Globus pallidus (tissue), 1 donor: Measurements from ENCODE around the gene KCNQ2.

Experiments used
- DNase-seq: peaks from one replicate; pipeline ENCODE4 v3.0.0-alpha.2; 2015; ENCODE audit warnings: low spot score

Gene KCNQ2

DNA sequence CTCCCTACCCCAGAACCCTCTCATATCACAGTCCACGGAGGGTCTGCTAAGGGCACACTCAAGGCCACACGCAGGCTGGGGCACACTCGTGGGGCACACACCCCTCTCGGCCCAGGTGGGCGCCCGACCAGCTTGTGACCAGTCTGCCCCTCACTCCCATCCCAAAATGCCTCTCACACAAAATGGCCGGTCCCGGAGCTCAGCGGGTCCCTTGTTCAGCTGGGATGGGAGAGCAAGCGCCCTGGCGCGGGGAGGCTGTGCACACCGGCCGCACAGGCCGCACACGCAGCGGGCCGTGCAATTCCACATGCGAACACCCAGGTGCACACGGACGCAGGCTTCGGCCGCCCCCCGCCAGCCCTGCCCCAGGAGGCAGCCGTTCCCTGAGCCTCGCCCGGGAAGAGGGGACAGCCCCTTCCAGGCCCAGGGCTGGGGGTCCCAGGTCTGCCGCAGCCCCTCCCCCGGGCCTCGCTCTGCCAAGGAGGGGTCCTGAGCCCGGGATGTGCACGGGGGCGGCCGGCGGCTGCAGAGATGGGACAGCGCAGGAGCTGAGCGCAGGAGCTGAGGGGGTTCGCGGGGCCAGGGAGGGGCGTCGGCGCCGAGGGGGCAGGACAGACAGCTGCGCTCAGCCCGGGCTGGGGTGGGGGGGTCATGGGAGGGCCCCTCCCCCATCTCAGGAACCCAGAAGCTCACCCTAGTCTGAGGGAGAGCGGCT, 1.3 kb downstream of the KCNQ2 start:
- DNase-seq = no peak

DNA sequence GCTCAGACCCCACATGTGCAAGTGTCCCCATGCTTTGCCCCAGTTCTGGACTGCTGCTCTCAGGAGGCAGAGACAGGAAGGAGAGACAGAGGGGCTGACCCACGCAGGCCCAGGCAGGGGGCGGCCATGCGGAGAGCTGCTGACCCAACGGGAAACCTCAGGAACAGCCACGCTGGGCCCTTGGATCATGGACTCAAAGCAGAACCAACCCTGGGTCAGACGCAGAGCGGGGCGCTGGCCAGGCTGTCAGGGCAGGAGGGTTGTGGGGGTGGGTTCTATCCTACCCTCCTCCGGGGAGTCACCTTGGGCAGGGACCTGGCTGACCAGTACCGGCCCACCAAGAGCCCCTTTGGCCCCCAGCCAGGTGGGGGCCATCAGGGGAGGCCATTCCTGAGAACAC, 2.0 kb downstream of the KCNQ2 start:
- no peak for DNase-seq

DNA sequence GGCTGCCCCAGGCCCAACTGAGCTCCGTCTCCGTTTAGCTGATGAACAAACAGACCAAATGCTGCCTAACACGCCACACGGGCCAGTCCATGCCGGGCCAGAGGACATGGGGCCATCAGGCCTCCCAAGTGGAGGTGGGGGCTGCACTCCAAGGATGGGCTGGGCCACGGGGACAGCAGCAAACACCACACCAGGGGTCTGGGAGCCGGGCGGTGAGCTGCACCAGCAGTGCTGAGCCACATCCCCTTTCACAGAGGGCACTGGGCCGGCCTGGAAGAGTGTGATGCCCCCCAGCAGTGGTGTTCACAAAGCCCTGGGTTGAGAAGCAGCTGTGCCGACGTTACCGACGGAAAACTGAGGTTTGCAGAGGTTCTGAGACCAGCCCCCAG, 2.7 kb downstream of the KCNQ2 start:
- DNase-seq = no peak

DNA sequence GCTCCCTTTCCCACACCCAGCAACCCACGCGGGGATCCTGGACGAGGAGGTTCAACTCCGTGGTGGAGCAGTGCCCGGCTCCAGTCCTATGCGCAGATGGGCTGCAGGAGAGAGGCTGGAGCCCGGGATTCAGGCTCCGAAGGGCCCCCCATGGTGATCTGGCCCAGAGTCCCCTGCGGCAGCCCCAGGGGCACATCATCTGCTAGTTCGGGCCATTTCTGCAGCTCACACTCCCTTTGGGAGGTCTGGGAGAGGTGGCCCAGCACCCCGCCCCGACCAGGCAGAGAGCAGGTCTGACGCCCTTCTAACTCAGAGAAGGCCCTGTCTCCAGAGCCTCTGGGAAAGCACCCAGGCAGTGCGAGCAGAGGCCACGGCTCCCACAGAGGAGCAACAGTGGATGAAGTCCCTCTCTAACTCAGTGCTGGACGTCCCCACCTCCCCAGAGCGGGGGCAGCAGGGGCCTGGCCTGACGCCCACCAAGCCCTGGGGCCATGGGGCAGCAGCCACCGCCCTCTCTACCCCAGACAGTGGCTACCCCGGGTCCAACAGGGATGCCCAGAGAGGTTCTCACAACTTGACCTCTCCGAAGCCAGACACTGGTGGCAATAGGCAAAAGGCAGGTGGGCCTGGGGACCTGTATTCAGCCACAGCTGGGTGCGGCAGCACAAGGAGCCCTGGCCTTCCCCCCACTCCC, 3.3 kb downstream of the KCNQ2 start:
- no peak for DNase-seq

DNA sequence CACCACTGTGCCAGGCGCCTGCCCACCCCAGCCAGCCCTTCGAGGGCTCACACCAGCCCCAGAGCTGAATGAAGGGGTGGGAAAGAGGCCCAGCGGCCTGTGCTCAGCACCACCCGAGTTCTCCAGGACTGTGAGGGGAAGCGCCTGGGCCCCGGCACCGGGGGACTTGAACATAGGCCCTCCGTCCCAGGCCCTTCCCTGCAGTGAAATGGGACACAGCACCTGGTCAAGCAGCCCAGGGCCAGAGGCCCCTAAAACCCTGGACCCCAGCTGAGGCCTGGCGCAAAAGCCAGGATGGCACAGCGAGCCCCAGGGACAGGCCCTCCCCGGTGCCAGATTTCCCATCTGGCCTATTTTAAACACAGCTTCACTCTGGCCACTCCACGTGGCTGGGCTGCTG, 4.0 kb downstream of the KCNQ2 start:
- no peak for DNase-seq

DNA sequence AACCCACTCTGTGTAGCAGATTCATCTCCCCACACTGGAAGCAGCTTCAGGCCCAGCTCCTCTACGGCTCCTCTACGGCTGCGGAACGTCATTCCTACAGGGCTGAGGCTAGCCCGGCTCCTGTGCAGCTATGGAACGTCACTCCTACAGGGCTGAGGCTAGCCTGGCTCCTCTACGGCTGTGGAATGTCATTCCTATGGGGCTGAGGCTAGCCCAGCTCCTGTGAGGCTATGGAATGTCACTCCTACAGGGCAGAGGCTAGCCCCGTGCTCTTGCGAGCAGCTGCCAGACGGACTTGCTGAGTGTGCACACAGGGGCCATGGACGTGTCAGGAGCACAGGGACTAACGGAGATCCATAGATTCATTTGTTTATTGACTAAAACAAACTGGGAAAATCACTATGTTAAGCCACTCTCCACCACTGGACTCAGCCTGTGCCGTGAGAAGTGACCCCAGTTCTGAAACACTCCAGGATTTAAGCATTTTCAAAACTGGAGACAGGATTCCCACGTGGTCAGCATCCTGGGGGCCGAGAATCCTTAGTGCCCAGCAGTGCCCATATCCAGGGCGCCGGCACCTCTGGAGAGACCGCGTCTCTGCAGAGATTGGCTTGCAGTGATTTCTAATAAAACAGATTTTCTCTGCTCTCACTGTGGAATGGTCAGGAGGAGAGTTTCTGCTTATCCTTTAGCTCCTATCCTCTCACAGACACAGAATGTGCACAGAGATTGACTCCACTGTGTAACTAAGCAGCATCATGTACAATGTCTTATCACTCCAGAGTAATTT, 5.0 kb downstream of the KCNQ2 start:
- no peak for DNase-seq

DNA sequence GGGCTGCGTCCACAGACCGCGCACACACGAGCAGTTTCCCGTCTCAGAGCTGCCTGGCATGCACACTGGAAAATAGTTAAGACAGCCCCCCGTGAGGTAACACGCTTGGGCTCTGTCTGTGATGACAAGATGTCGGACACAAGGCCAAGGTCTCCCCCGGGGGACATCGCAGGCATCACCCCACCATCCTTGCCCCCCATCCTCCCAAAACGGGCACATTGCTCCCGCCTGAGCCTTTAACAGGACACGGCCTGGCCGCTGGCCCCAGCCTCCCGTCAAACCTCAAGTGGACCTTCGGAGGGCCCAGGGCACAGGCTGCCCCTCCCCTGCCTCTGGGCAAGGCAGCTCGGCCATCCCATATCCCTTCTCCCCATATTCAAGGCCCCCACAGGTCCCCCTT, 5.6 kb downstream of the KCNQ2 start:
- no peak for DNase-seq

DNA sequence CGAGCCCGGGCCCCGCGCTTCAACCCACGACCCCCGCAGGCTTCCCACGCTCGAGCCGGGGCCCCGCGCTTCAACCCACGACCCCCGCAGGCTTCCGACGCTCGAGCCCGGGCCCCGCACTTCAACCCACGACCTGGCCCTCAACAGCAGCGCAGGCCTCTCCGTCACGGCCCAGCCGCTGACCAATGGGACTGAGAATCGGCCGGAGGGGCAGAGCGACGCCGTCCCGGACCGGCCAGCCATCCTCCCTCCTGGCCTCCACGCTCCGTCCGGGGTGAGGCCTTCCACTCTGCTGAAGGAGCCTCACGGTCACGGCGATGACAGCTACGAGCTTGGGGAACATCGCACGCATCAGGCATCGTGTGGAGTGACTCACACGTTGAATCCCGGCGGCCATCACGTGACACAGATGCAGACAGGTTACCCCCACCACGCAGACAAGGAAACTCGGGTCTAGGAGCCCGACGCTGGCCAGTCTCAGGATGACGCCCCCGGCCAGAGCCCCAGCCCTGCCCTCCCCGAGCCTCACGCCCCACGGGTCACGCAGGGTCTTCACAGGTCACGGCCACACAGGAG, 6.1 kb downstream of the KCNQ2 start:
- no peak for DNase-seq

DNA sequence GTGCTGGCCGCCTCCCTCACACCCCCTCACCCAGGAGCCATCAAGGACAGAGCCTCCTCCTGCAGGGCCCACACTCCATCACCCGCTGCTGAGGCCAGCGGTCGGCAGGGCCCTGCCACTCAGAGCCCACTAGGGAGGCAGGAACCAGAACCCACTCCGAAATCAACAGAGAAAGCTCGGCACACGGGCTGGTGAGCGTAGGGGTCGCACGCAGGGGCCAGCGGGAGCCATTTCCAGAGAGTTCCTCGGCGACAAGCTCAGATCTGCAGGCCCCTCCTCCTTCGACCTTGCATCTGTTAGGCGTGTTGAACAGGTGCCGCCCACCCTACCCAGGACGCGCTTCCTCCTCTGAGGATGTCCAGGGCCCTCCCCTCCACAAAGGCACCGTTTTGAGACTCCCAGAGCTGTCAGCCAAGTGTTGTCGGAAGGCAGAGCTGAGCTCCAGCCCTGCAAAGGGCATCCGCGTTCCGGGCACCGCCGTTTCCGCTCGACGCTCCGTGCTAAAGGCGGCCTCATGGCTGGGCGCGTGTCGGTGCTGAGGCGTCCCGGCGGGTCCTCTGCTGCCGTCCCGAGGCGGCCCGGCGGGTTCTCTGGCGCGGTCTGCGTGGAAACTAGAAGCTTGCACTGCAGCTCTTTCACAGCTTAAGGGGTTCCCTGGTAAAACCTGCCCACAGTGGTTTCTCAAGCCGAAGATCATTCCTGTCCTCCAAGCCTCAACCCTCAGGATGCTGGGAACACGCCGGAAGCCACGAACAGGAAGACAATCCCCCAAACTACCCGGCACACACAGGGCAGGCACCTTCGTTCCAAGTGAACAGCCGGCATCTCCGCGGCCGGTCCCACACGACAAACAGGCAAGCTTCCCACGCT, 6.8 kb downstream of the KCNQ2 start:
- no peak for DNase-seq

DNA sequence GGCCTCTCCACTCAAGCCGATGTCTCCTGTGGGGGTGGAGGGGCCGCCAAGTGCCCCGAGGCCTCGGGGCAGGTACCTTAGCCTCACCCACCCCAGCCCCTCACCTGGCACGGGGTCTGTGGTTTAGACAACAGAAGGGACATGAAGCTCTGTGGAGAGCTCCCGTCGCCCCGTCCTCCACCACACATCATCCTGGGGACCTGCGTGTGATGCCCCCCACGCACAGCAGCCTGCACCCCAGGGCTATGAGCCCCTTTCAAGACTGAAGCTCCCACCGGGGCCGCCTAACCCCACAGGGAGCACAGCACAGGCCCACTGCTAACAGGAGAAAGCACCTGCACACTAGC, 8.2 kb downstream of the KCNQ2 start:
- no peak for DNase-seq

DNA sequence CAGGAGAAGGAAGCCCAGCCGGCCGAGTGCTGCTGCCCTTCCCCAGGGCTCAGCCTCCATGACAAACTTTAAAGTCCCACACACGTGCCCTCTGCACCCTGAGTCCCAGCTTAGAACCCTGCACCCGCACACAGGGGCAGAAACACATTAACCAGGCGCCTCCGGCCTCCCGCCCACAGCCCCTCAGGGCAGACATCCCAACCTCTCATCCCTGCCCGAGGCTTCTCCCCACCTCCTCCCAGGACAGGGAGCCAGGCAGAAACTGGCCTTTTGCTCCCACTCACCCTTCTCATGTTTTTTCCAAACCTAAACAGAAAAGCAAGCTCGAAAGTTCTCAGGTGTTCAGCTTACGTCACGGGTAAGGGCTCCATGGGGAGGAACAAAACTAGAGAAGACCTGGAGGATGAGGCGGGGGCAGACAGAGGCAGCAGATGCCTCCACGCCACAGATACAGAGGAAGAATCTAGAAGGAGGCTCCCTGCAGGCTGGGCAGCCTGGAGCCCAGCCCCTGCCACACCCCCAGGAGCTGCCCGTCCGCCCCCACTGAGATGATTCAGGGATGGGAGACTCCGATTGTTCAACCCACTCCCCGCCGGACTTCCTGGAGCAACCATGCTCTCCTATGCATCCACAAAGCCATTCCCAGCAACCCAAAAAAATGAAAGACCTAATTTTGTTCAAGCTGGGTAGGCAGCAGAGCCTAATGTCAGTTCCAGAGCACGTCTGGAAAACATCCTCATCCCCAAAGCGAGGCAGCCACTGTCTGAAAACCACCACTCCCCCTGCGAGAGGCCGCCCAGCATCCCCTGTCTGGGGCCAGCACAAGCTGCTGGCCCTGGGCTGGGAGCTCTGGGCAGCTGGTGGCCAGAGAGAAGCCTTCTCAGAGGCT, 8.8 kb downstream of the KCNQ2 start:
- no peak for DNase-seq

DNA sequence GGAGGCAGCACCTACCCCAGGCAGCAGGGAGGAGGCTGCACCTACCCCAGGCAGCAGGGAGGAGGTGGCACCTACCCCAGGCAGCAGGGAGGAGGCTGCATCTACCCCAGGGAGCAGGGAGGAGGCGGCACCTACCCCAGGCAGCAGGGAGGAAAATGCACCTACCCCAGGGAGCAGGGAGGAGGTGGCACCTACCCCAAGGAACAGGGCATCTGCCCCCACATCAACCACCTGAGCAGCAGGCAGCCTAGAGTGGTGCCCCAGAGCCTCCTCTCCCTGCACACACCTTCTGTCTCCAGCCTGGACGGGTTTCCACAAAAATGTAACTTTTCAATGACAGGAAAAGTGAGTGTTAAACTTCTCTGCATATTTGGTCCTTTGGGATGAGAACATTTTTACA, 10.2 kb downstream of the KCNQ2 start:
- no peak for DNase-seq

DNA sequence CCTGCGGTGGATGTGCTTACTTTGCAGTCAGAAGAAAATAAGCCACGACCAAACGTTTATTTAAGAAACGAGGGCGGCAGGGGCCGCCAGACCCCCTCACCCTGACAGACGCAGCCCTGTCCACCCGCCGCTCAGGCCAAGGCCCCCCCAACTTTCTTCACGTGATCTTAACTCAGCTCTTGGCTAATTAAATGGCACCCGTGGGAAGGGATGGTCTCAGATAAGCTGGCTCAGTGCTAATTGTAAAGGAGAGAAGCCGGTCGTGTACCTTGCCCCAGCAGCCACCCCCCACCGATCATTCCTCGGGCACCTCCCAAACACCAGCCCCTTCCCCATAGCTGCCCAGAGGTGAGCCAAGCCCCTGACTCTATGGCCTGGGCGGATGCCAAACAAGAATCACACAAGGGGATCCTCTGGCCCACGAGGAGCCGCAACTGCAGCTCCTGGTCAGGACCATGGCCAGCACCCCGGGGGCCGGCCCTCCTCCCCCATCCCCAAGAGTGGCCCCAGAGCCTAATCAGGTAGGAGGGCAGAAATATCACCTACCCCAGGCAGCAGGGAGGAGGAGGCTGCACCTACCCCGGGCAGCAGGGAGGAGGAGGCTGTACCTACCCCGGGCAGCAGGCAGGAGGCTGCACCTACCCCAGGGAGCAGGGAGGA, 11.2 kb downstream of the KCNQ2 start:
- no peak for DNase-seq

DNA sequence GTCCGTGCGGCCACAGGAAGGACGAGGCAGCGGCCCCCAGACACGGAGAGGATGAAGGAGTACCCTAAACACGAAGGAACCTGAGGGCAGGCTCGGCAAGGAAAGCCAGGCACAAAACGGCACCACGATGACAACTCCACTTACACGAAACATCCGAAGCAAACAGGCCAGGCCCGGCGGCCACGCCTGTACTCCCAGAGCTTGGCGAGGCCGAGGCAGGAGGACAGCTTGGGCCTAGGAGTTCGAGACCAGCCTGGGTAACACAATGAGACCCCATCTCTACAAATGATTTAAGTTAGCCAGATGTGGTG, 13.4 kb downstream of the KCNQ2 start:
- no peak for DNase-seq

DNA sequence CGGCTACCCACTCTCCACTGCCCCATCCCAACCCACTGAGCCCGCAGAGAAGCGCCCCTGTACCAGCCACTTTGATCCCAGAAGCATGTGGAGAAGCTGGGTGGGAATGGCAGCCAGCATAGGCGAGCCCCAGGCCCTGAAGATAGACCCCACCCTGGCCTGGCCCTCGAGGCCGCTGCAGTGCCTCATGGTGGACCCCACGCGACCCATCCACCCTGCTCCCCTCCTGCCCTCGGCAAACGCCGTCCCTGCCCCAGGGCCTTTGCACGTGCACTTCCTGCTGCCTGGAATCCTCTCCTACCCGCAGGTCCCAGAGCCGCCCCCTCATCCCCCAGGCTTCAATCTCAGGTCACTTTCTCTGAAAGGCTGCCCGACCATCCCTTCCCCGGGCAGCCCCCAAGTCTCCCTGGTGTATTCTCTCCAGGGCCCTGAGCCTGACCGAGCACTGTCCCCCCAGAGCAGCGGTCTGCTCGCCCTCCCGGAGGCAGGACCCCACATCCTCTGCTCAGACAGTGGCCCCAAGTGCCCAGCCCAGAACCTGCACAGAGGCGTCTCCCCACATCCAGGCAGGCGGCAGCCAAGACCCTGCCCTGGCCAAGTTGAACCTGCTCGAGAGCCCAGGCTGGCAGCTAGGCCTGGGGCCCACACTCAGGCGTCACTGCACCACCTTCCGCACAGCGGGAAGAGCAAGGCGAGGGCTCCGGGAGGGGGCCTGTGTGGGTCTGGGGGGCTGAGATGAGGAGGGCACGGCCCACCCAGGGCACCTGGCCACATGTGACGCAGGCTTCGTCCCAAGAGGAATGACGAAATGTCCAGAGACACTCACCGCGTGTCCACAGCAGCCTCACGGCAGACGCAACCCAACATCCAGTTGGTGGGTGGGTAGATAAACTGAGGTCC, 14.0 kb downstream of the KCNQ2 start:
- DNase-seq = no peak

DNA sequence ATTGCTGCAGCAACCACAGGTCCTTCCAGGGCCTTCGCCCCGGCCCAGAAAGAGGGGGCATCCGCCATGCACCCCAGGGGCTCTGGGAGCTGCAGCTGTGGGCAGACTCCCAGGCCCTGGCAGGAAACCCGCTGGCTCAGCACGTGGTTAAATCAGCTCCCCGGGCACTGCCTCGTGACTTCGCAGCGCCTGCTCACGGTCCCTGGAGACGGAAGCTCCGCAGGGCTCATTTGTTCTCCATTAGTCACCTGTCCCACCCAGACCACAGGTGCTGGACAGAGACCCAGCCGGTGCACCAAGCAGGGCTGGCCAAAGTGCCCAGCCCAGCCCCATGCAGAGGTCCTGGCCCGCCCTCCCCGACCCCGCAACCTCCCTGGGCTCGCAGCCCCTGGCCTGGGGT, 14.7 kb downstream of the KCNQ2 start:
- no peak for DNase-seq

DNA sequence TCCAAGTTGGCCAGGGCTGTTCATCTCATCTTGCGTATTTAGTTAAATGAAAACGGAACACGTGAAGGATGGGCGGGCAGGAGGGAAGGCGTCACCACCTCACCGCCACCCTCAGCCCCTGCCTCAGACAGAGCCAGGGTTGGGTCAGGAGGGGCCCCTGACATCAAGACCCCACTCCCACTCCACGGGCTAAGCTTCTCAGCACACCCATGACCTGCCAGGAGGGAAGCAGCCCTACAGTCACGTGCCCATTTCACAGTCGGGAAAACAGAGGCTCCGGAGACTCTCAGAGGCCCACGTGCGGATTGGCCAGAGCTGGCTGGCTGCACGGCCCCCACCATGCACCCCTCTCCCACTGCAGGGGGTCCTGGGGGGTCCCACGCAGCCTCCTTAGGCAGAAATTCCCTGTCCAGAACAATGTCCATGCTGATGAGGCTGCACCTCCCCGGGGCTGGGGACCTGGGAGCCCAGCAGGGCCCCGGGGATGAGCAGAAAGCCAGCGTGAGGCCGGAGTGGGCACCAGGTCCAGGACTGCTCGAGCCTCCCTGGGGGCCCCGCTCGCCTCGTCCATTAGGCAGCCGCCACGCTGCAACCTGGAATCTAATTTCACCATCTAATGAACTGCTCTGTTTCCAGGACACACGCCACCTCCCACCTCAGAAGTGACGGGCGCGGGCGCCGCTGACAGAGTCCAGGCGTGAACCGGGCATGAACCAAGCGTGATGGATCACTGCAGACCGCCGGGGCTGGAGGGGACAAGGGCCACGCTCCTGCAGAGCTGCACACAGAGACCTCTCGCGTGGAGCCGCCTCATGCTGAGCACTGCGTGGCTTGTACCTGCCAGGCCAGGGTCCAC, 15.8 kb downstream of the KCNQ2 start:
- no peak for DNase-seq

DNA sequence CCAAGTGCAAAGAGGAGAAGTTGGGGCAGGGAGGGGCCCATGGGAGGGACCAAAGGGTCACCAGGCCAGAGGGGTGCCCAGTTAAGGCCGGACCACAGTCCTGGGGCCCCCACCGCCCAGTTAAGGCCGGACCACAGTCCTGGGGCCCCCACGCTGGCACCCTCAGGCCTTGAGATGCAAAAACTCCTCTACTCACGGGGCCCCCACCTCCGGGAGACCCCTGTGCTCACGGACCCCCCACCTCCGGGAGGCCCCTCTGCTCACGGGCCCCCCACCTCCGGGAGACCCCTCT, 16.9 kb downstream of the KCNQ2 start:
- DNase-seq = no peak
